ENCODE measurements around the gene WWOX.

GRCh38 chr16:78311831-78312230 lies 212.4 kb downstream of the WWOX start:
- TF ChIP-seq CTCF (conservative IDR thresholded peaks at IDR 0.05; ENCODE audit: low read depth, low read length), result no peak
- TF ChIP-seq EZH2phosphoT487 (IDR thresholded peaks at IDR 0.05; ENCODE audit: borderline replicate concordance, low read length), result no peak
- TF ChIP-seq EZH2 (IDR thresholded peaks at IDR 0.05; ENCODE audit: low read length, unreplicated experiment), result no peak
